AG10803 (cell line): Measurements from ENCODE around the gene CEP112.

Experiments used
- DNase-seq: peaks from one replicate; pipeline ENCODE4 v3.0.0; 2010; ENCODE audit warnings: low read depth
- H3K4me3 ChIP-seq: 2 replicates; pipeline ENCODE4 v1.5.1; 2011; ENCODE audit warnings: mild to moderate bottlenecking, low read length, control low read depth
- CTCF ChIP-seq: conservative IDR thresholded peaks from 2 replicates; pipeline ENCODE4 v1.5.1; 2011; ENCODE audit warnings: mild to moderate bottlenecking, low read length, control low read depth, inconsistent platforms

Gene CEP112

GRCh38 chr17:65712383-65713267 lies 479.3 kb downstream of the CEP112 start:
- no peak for TF ChIP-seq CTCF
- no peak for DNase-seq
- no peak overlapping the region for H3K4me3 ChIP-seq

- TF ChIP-seq CTCF = no peak
Observed at GRCh38 chr17:65711671-65712276, 480.2 kb downstream of the CEP112 start.

GRCh38 chr17:65707780-65708179 lies 484.2 kb downstream of the CEP112 start:
- TF ChIP-seq CTCF = no peak
- no peak for DNase-seq
- H3K4me3 ChIP-seq = no peak overlapping the region

More at GRCh38 chr17:65711671-65712276, 480.2 kb downstream of the CEP112 start:
- H3K4me3 ChIP-seq = no peak overlapping the region
- DNase-seq = no peak

- DNase-seq = no peak
- no peak overlapping the region for H3K4me3 ChIP-seq
- no peak for TF ChIP-seq CTCF
Observed at GRCh38 chr17:65704731-65705130, 487.2 kb downstream of the CEP112 start.

- TF ChIP-seq CTCF = no peak
- no peak for DNase-seq
- no peak overlapping the region for H3K4me3 ChIP-seq
Observed at GRCh38 chr17:65703891-65704290, 488.0 kb downstream of the CEP112 start.

- H3K4me3 ChIP-seq = no peak overlapping the region
- no peak for DNase-seq
- no peak for TF ChIP-seq CTCF
Observed at GRCh38 chr17:65699459-65699858, 492.5 kb downstream of the CEP112 start.
